H1 (cell line): ENCODE results near the gene ING1. TPM values are rescaled to one million over a fixed set of nuclear protein-coding genes. Genes with fewer than 3 reads are reported as not detected.

Experiments
- CTCF ChIA-PET: fragments of 300-600 bp; sonication (Branson Sonifier 250); formaldehyde crosslinking; loops from one replicate; lab custom pipeline; 2021; ENCODE audit not compliant: partially characterized antibody; lab: Charles Lee
- POLR2A ChIA-PET: fragments of 300-600 bp; sonication (Branson Sonifier 250); formaldehyde crosslinking; loops from one replicate; lab custom pipeline; 2021; ENCODE audit warnings: inconsistent platforms; ENCODE audit not compliant: partially characterized antibody; lab: Charles Lee
- DNase-seq, 2 experiments: peaks; one replicate each; pipeline versions ENCODE4 v3.0.0 to v3.0.0-alpha.2; 2010 to 2022; ENCODE audit warnings: low spot score in 2 of 2, low read depth in 1 of 2, mixed read lengths in 1 of 2
- FAIRE-seq: peaks from 2 replicates; lab custom pipeline; 2011; peaks lifted over from hg19 to GRCh38; lab: Jason Lieb, UNC
- H2AFZ ChIP-seq: 2 replicates; pipeline ENCODE4 v1.8.1; 2012; ENCODE audit warnings: low read length, inconsistent platforms
- H2AK5ac ChIP-seq: 2 replicates; pipeline ENCODE4 v1.6.1; 2013; ENCODE audit warnings: low read depth, low read length
- H2BK120ac ChIP-seq: replicated peaks from 2 replicates; pipeline ENCODE3; 2013; ENCODE audit warnings: low read depth, low read length, inconsistent platforms
- H2BK12ac ChIP-seq: 2 replicates; pipeline ENCODE4 v1.6.1; 2013; ENCODE audit warnings: low read depth, low read length
- H2BK15ac ChIP-seq: 2 replicates; pipeline ENCODE4 v1.6.1; 2013; ENCODE audit warnings: low read length
- H2BK20ac ChIP-seq: 2 replicates; pipeline ENCODE4 v1.6.1; 2013; ENCODE audit warnings: low read length
- H2BK5ac ChIP-seq: 2 replicates; pipeline ENCODE4 v1.6.1; 2013; ENCODE audit warnings: low read depth, low read length
- H3K14ac ChIP-seq: 2 replicates; pipeline ENCODE4 v1.6.1; 2013; ENCODE audit warnings: inconsistent platforms; ENCODE audit not compliant: insufficient read length
- H3K18ac ChIP-seq: 2 replicates; pipeline ENCODE4 v1.6.1; 2013; ENCODE audit warnings: low read length; ENCODE audit errors: extremely low read depth
- H3K23ac ChIP-seq: 2 replicates; pipeline ENCODE4 v1.6.1; 2013; ENCODE audit warnings: inconsistent platforms; ENCODE audit not compliant: insufficient read length
- H3K23me2 ChIP-seq: 2 replicates; pipeline ENCODE4 v1.6.1; 2013; ENCODE audit warnings: low read depth, low read length
- H3K27ac ChIP-seq: 2 replicates; pipeline ENCODE4 v1.6.1; 2011; ENCODE audit warnings: low read depth, low read length, inconsistent platforms
- H3K27me3 ChIP-seq, 4 experiments: replicated peaks in 1 of 4; 1 replicate in 1 of 4; 2 replicates in 3 of 4; pipeline versions ENCODE4 v1.6.1 to v1.8.1; 2011 to 2013; ENCODE audit warnings: low read length in 3 of 4, mild to moderate bottlenecking in 3 of 4, inconsistent platforms in 2 of 4, mixed read lengths in 2 of 4, moderate library complexity in 1 of 4; ENCODE audit not compliant: control insufficient read depth in 3 of 4, insufficient read depth in 3 of 4; ENCODE audit errors: extremely low read depth in 1 of 4
- H3K36me3 ChIP-seq, 4 experiments: 2 replicates each; pipeline versions ENCODE4 v1.6.1 to v1.8.1; 2011 to 2013; ENCODE audit warnings: mild to moderate bottlenecking in 4 of 4, low read length in 3 of 4, moderate library complexity in 2 of 4, control low read depth in 1 of 4, inconsistent platforms in 1 of 4; ENCODE audit not compliant: insufficient read depth in 4 of 4, control insufficient read depth in 2 of 4
- H3K4ac ChIP-seq: replicated peaks from 2 replicates; pipeline ENCODE3; 2013; ENCODE audit warnings: low read length, low read depth, mixed read lengths, inconsistent platforms; ENCODE audit not compliant: insufficient read length
- H3K4me1 ChIP-seq, 4 experiments: replicated peaks in 1 of 4; 1 replicate in 1 of 4; 2 replicates in 3 of 4; pipeline versions ENCODE4 v1.6.1 to v1.8.1; 2011 to 2013; ENCODE audit warnings: low read length in 3 of 4, inconsistent platforms in 2 of 4, mixed read lengths in 1 of 4; ENCODE audit not compliant: insufficient read depth in 4 of 4, control insufficient read depth in 3 of 4
- H3K4me2 ChIP-seq, 2 experiments: 2 replicates each; pipeline versions ENCODE4 v1.6.1 to v1.8.1; 2011 to 2013; ENCODE audit warnings: low read depth in 2 of 2, low read length in 2 of 2, control low read depth in 1 of 2, inconsistent platforms in 1 of 2, mild to moderate bottlenecking in 1 of 2; ENCODE audit not compliant: insufficient read depth in 1 of 2
- H3K4me3 ChIP-seq, 4 experiments: fragments of 200-600, 300-600 bp in 1 of 4; sonication (generic), shearing (Covaris generic), sonication (Bioruptor Twin) in 1 of 4; 2 replicates each; pipeline versions ENCODE4 v1.5.1 to v1.8.1; 2011 to 2016; ENCODE audit warnings: low read length in 4 of 4, low read depth in 3 of 4, control low read depth in 2 of 4, inconsistent platforms in 2 of 4, mild to moderate bottlenecking in 2 of 4, mixed read lengths in 1 of 4, moderate library complexity in 1 of 4; ENCODE audit not compliant: insufficient read depth in 2 of 4; ENCODE audit errors: extremely low read depth in 1 of 4
- H3K56ac ChIP-seq: replicated peaks from 2 replicates; pipeline ENCODE3; 2013; ENCODE audit warnings: low read depth, mild to moderate bottlenecking, mixed read lengths, low read length, inconsistent platforms; ENCODE audit not compliant: insufficient read length
- H3K79me1 ChIP-seq: 2 replicates; pipeline ENCODE4 v1.6.1; 2013; ENCODE audit warnings: low read depth, low read length, control low read depth
- H3K79me2 ChIP-seq, 2 experiments: 2 replicates each; pipeline versions ENCODE4 v1.6.1 to v1.8.1; 2012 to 2013; ENCODE audit warnings: low read length in 2 of 2, mild to moderate bottlenecking in 2 of 2, inconsistent platforms in 1 of 2; ENCODE audit not compliant: insufficient read depth in 2 of 2, control insufficient read depth in 1 of 2
- H3K9ac ChIP-seq, 4 experiments: replicated peaks in 1 of 4; 1 replicate in 1 of 4; 2 replicates in 3 of 4; pipeline versions ENCODE4 v1.6.1 to v1.8.1; 2011 to 2013; ENCODE audit warnings: low read depth in 3 of 4, low read length in 3 of 4, control low read depth in 2 of 4, mild to moderate bottlenecking in 2 of 4, moderate library complexity in 2 of 4, inconsistent platforms in 1 of 4; ENCODE audit errors: extremely low read depth in 1 of 4
- H3K9me3 ChIP-seq, 2 experiments: 2 replicates each; pipeline versions ENCODE4 v1.6.1 to v1.8.1; 2012 to 2013; ENCODE audit warnings: mild to moderate bottlenecking in 2 of 2, moderate library complexity in 2 of 2, control low read depth in 1 of 2, inconsistent platforms in 1 of 2, low read depth in 1 of 2, low read length in 1 of 2, mixed read lengths in 1 of 2; ENCODE audit not compliant: insufficient read depth in 2 of 2
- H4K20me1 ChIP-seq, 2 experiments: replicated peaks in 1 of 2; 2 replicates each; pipeline versions ENCODE3 to v1.8.1; 2011 to 2013; ENCODE audit warnings: inconsistent platforms in 2 of 2, low read length in 2 of 2, mild to moderate bottlenecking in 1 of 2; ENCODE audit not compliant: insufficient read depth in 2 of 2, control insufficient read depth in 1 of 2
- H4K5ac ChIP-seq: 2 replicates; pipeline ENCODE4 v1.6.1; 2013; ENCODE audit warnings: low read length, low read depth, mixed read lengths, inconsistent platforms; ENCODE audit not compliant: insufficient read length
- H4K8ac ChIP-seq: 2 replicates; pipeline ENCODE4 v1.8.0; 2013; ENCODE audit warnings: mild to moderate bottlenecking, moderate library complexity, low read length, inconsistent platforms; ENCODE audit not compliant: insufficient read depth; ENCODE audit errors: extremely low read depth
- H4K91ac ChIP-seq: replicated peaks from 2 replicates; pipeline ENCODE3; 2013; ENCODE audit warnings: low read length, mixed read lengths, inconsistent platforms; ENCODE audit not compliant: insufficient read length
- CEBPB ChIP-seq: IDR thresholded peaks from 2 replicates; pipeline ENCODE4 v1.6.1; 2012; ENCODE audit warnings: low read depth, low read length
- CHD2 ChIP-seq: IDR thresholded peaks from 2 replicates; pipeline ENCODE4 v1.6.1; 2012; ENCODE audit warnings: low read length, improper control_type of control experiment
- JUND ChIP-seq: IDR thresholded peaks from 2 replicates; pipeline ENCODE4 v1.6.1; 2011; ENCODE audit warnings: mild to moderate bottlenecking, improper control_type of control experiment, low read length
- SUZ12 ChIP-seq: fragments of 200-600 bp; sonication (generic); IDR thresholded peaks from 2 replicates; pipeline ENCODE4 v1.6.1; 2012; ENCODE audit warnings: mild to moderate bottlenecking, inconsistent platforms, low read length, moderate library complexity, mixed read lengths
- TAF7 ChIP-seq: optimal IDR thresholded peaks from 2 replicates; pipeline ENCODE3; 2011; ENCODE audit warnings: low read depth, mild to moderate bottlenecking, inconsistent platforms, low read length, moderate library complexity, borderline replicate concordance
- TCF12 ChIP-seq: IDR thresholded peaks from 2 replicates; pipeline ENCODE4 v1.6.1; 2011; ENCODE audit warnings: low read depth, mild to moderate bottlenecking, low read length
- WGBS, 2 experiments: shearing (Covaris generic) in 1 of 2; methylation state at CpG; one replicate each; pipeline versions ENCODE4 v1.1.6 to v1.1.7; 2013 to 2015; ENCODE audit warnings: low lambda C conversion rate in 2 of 2, mixed read lengths in 2 of 2, inconsistent platforms in 1 of 2, low coverage in 1 of 2, missing lambda C conversion rate in 1 of 2; ENCODE audit not compliant: insufficient replicate concordance in 2 of 2, insufficient coverage in 1 of 2, insufficient read length in 1 of 2; ENCODE audit errors: extremely low coverage in 1 of 2, missing lambda C conversion rate in 1 of 2; 5-methylcytosine and 5-hydroxymethylcytosine counted together
- polyA plus RNA-seq, 7 experiments: library from polyadenylated mRNA; depleted of rRNA in 3 of 7; stranded (reverse) in 5 of 7; unstranded in 2 of 7; fragments of >200 nt in 5 of 7; fragments of 200-250 nt in 2 of 7; gene quantifications; 1 replicate in 5 of 7; 2 replicates in 1 of 7; 4 replicates in 1 of 7; pipeline versions ENCODE4 v1.2.1 to v1.2.3, GENCODE V29; 2011 to 2013; ENCODE audit warnings: missing spikeins in 2 of 7, mixed read lengths in 2 of 7
- total RNA-seq: library from RNA; stranded (reverse); fragmentation: NEBNext Ultra II Directional; extraction: Animal tissue kit (Norgen Biotek cat#: 25700); gene quantifications from 2 replicates; pipeline ENCODE4 v1.2.1, GENCODE V29; 2021
- TF ChIP-seq, protein P1 (sequence below), 3 experiments: IDR thresholded peaks; 1 replicate in 2 of 3; 2 replicates in 1 of 3; pipeline versions ENCODE4 v1.5.1 to v1.6.1; 2011; ENCODE audit warnings: low read length in 3 of 3, mild to moderate bottlenecking in 3 of 3, inconsistent platforms in 2 of 3, low read depth in 1 of 3, moderate library complexity in 1 of 3; ENCODE audit not compliant: insufficient read depth in 1 of 3; ENCODE audit errors: control extremely low read depth in 1 of 3
- TF ChIP-seq, protein P2 (sequence below): IDR thresholded peaks from 2 replicates; pipeline ENCODE4 v1.6.1; 2012; ENCODE audit warnings: inconsistent platforms

Gene ING1
- total and polyA plus RNA-seq, 2 of the 8 experiments (the other 6 are each of a cell fraction or from before 2014, with no cell fraction given) = 22.3 to 26.6 TPM

DNA sequence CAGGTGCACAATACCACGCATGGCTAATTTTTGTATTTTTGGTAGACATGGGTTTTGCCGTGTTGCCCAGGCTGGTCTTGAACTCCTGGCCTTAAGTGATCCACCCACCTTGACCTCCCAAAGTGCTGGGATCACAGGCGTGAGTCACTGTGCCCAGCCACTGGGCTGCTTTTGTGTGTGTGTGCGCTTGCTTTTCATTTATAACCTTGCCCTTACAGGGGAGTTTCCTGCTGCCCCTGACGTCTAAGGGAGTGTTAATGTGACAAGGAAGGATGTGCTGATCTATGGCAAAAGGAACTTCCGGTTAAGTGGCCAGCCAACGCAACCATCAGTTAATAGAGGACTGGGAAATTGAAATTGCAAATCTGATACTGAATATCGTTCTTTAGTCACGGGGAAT lies 57.7 kb downstream of the ING1 start:
- H3K4me2 ChIP-seq = no peak overlapping the region
- FAIRE-seq = no peak
- no peak overlapping the region for H2AFZ ChIP-seq
- H2BK5ac ChIP-seq = no peak overlapping the region
- H4K20me1 ChIP-seq = no peaks in the 10 kb centered on the region
- no peaks in the 10 kb centered on the region for H3K9me3 ChIP-seq
- no peak overlapping the region for H2AK5ac ChIP-seq
- H2BK120ac ChIP-seq = no peak overlapping the region
- no peaks in the 10 kb centered on the region for H3K79me2 ChIP-seq
- no peak for DNase-seq
- H3K23me2 ChIP-seq = no peaks in the 10 kb centered on the region
- no peak overlapping the region for H3K4ac ChIP-seq
- no peak overlapping the region for H3K27ac ChIP-seq
- 87% methylated on average over 9 of the region's 9 CpGs; no CpG with 5 or more reads in 1 of the 2 experiments for WGBS, 2 experiments
- no peak overlapping the region for H3K56ac ChIP-seq
- H4K8ac ChIP-seq = no peak overlapping the region
- no peak overlapping the region for H2BK12ac ChIP-seq
- H3K4me1 ChIP-seq = no peaks in the 10 kb centered on the region
- H3K14ac ChIP-seq = no peak overlapping the region
- TF ChIP-seq JUND (no peak), TCF12 (no peak), CEBPB (no peak), TAF7 (no peak), SUZ12 (no peak), CHD2 (no peak)
- TF ChIP-seq, protein P1, sequence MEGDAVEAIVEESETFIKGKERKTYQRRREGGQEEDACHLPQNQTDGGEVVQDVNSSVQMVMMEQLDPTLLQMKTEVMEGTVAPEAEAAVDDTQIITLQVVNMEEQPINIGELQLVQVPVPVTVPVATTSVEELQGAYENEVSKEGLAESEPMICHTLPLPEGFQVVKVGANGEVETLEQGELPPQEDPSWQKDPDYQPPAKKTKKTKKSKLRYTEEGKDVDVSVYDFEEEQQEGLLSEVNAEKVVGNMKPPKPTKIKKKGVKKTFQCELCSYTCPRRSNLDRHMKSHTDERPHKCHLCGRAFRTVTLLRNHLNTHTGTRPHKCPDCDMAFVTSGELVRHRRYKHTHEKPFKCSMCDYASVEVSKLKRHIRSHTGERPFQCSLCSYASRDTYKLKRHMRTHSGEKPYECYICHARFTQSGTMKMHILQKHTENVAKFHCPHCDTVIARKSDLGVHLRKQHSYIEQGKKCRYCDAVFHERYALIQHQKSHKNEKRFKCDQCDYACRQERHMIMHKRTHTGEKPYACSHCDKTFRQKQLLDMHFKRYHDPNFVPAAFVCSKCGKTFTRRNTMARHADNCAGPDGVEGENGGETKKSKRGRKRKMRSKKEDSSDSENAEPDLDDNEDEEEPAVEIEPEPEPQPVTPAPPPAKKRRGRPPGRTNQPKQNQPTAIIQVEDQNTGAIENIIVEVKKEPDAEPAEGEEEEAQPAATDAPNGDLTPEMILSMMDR (IDR thresholded peaks at IDR 0.05; ENCODE audit: control extremely low read depth in 1 of 3, insufficient read depth in 1 of 3, low read depth in 1 of 3, low read length in 3 of 3) = no peak
- TF ChIP-seq, protein P2, sequence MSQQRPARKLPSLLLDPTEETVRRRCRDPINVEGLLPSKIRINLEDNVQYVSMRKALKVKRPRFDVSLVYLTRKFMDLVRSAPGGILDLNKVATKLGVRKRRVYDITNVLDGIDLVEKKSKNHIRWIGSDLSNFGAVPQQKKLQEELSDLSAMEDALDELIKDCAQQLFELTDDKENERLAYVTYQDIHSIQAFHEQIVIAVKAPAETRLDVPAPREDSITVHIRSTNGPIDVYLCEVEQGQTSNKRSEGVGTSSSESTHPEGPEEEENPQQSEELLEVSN = no peak
- no peaks in the 10 kb centered on the region; a peak in 2 of 7 replicates for H3K27me3 ChIP-seq
- H2BK15ac ChIP-seq = no peak overlapping the region
- no peaks in the 10 kb centered on the region for H3K36me3 ChIP-seq
- no peak overlapping the region for H3K18ac ChIP-seq
- no peak overlapping the region for H3K4me3 ChIP-seq
- no peak overlapping the region for H4K5ac ChIP-seq
- ChIA-PET POLR2A (no interaction called here), CTCF (interaction anchor here (1.0 kb wide), 1 partner anchor 19 kb away, joined by 3 read pairs; no protein-coding TSS in a partner anchor)
- no peak overlapping the region for H3K23ac ChIP-seq
- H3K79me1 ChIP-seq = no peaks in the 10 kb centered on the region
- no peak overlapping the region for H2BK20ac ChIP-seq
- H3K9ac ChIP-seq = no peak overlapping the region
- no peak overlapping the region for H4K91ac ChIP-seq
